GM12892 (cell line): ENCODE data around the gene LRRTM4.

Experiments
- POLR2AphosphoS5 ChIP-seq: IDR thresholded peaks from 2 replicates; pipeline ENCODE4 v1.6.1; 2011; ENCODE audit warnings: low read depth, low read length, control low read depth
- TAF1 ChIP-seq: IDR thresholded peaks from 2 replicates; pipeline ENCODE4 v1.6.1; 2011; ENCODE audit warnings: low read depth, mild to moderate bottlenecking, control low read depth, low read length, borderline replicate concordance

GRCh38 chr2:77328134-77328931, 193.8 kb downstream of the LRRTM4 start:
- TF ChIP-seq POLR2AphosphoS5 = no peak
- TF ChIP-seq TAF1 = no peak
